ENCODE results near the gene CTSK.
"Not testable (repeated sequence)": the region's sequence is repeated elsewhere in the genome, so short reads cannot be mapped to it uniquely, and the experiment has no call there.

The CTSK gene

GRCh38 chr1:150789396-150789795 lies 18.7 kb downstream of the CTSK start:
- no peak for DNase-seq (ENCODE audit: low read depth)
- H3K4me3 ChIP-seq (ENCODE audit: control insufficient read depth, low read depth, low read length), result no peak overlapping the region
- TF ChIP-seq, protein P1, sequence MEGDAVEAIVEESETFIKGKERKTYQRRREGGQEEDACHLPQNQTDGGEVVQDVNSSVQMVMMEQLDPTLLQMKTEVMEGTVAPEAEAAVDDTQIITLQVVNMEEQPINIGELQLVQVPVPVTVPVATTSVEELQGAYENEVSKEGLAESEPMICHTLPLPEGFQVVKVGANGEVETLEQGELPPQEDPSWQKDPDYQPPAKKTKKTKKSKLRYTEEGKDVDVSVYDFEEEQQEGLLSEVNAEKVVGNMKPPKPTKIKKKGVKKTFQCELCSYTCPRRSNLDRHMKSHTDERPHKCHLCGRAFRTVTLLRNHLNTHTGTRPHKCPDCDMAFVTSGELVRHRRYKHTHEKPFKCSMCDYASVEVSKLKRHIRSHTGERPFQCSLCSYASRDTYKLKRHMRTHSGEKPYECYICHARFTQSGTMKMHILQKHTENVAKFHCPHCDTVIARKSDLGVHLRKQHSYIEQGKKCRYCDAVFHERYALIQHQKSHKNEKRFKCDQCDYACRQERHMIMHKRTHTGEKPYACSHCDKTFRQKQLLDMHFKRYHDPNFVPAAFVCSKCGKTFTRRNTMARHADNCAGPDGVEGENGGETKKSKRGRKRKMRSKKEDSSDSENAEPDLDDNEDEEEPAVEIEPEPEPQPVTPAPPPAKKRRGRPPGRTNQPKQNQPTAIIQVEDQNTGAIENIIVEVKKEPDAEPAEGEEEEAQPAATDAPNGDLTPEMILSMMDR (IDR thresholded peaks at IDR 0.05; ENCODE audit: control insufficient read depth, insufficient read depth, low read depth, low read length, missing control alignments), result no peak

DNA sequence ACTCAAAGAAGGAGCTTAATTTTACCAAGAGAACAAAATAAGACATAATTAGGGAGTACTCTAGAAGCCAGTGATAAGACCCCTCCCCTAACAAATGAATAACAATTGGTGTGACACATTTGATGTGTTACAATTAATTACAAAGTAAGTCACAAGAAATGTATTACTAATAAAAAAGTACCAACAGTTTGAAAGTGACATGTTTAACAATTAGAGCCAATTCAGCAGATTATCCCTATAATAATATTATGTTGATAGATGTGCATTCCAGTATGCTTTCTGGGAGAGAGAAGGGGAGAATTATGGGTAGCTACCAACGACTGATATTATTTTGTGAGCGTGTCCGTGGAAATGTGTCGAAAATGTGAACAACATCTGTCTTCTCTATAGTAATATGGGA lies 19.1 kb downstream of the CTSK start:
- DNase-seq (ENCODE audit: low read depth), result no peak
- TF ChIP-seq, protein P1 (IDR thresholded peaks at IDR 0.05; ENCODE audit: control insufficient read depth, insufficient read depth, low read depth, low read length, missing control alignments), result no peak
- H3K4me3 ChIP-seq (ENCODE audit: control insufficient read depth, low read depth, low read length), result no peak overlapping the region

GRCh38 chr1:150787455-150787854 lies 20.6 kb downstream of the CTSK start:
- H3K4me3 ChIP-seq (ENCODE audit: control insufficient read depth, low read depth, low read length), result no peak overlapping the region
- DNase-seq (ENCODE audit: low read depth), result no peak
- TF ChIP-seq, protein P1 (IDR thresholded peaks at IDR 0.05; ENCODE audit: control insufficient read depth, insufficient read depth, low read depth, low read length, missing control alignments), result no peak

DNA sequence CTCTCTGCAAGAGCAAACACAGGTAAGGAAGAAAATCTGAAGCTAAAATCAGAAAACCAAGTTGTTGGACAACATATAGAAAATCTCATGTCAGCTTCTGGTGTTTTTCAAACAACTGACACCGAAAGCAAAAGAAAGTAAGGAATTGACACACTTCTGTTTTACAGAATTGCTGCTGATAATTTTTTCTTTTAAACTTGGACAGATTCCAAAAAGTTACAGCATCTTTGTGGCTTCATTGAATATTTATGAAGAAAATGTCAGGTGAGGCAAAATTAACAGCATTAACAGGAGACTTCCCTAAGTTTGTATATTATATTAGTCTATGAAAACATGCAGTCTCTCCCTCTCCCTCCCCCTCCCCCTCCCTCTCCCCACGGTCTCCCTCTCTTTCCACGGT lies 27.6 kb downstream of the CTSK start:
- no peak overlapping the region for H3K4me3 ChIP-seq (ENCODE audit: control insufficient read depth, low read depth, low read length)
- no peak for DNase-seq (ENCODE audit: low read depth)
- TF ChIP-seq, protein P1 (IDR thresholded peaks at IDR 0.05; ENCODE audit: control insufficient read depth, insufficient read depth, low read depth, low read length, missing control alignments), result no peak

- no peak for DNase-seq (ENCODE audit: low read depth)
- no peak overlapping the region for H3K4me3 ChIP-seq (ENCODE audit: control insufficient read depth, low read depth, low read length)
- TF ChIP-seq, protein P1 (IDR thresholded peaks at IDR 0.05; ENCODE audit: control insufficient read depth, insufficient read depth, low read depth, low read length, missing control alignments), result no peak
These were observed 29.7 kb downstream of the CTSK start for GRCh38 chr1:150778409-150778808.

- no peak for DNase-seq (ENCODE audit: low read depth)
- TF ChIP-seq, protein P1 (IDR thresholded peaks at IDR 0.05; ENCODE audit: control insufficient read depth, insufficient read depth, low read depth, low read length, missing control alignments), result no peak
- no peak overlapping the region for H3K4me3 ChIP-seq (ENCODE audit: control insufficient read depth, low read depth, low read length)
These were observed 30.5 kb downstream of the CTSK start for GRCh38 chr1:150777544-150777943.

DNA sequence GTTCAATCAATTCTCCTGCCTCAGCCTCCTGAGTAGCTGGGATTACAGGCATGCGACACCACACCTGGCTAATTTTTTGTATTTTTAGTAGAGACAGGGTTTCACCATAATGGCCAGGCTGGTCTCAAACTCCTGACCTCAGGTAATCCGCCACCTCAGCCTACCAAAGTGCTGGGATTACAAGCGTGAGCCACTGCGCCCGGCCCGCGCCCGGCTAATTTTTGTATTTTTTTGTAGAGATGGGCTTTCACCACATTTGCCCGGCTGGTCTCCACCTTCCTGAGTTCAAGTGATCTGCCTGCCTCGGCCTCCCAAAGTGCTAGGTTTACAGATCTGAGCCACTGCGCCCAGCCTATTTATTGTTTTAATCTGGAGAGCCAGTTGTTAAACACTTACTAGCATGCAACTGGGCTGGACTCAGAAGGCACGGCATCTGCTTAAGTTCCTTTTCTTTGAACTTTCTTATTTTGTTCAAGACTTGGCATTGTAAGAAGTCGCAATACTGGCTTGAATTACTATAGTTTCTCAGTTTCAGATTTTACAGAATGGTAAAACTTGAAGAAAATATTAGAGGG lies 32.0 kb downstream of the CTSK start:
- not testable (repeated sequence) for H3K4me3 ChIP-seq (ENCODE audit: control insufficient read depth, low read depth, low read length); DNase-seq (ENCODE audit: low read depth)
